HG03095 (cell line): Measurements from ENCODE around the gene RAB22A.

Source experiments
- ATAC-seq: cut with Tn5 transposase; IDR thresholded peaks from one replicate; pipeline ENCODE4 v1.9.1; 2021; ENCODE audit warnings: moderate library complexity; ENCODE audit not compliant: unreplicated experiment

The RAB22A gene

GRCh38 chr20:58382096-58382495 is 72.6 kb downstream of the RAB22A start:
- no peak for ATAC-seq

DNA sequence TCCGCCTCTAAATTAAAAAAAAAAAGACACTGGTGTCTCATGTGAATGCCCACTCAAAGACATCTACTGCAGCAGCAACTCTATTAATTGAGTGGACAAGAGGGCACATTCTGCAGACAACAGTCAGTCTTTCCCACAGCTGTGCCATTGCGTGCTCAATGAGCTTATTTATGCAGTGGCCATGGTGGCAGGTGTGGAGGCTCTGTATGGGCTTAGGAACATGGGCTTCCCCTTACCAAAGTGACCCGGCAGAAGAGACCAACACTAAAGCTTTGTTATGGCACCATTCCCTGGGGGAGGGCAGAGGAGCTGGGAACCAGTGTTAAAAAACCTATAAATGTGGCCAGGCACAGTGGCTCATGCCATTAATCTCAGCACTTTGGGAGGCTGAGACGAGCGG is 75.3 kb downstream of the RAB22A start:
- ATAC-seq: no peak

DNA sequence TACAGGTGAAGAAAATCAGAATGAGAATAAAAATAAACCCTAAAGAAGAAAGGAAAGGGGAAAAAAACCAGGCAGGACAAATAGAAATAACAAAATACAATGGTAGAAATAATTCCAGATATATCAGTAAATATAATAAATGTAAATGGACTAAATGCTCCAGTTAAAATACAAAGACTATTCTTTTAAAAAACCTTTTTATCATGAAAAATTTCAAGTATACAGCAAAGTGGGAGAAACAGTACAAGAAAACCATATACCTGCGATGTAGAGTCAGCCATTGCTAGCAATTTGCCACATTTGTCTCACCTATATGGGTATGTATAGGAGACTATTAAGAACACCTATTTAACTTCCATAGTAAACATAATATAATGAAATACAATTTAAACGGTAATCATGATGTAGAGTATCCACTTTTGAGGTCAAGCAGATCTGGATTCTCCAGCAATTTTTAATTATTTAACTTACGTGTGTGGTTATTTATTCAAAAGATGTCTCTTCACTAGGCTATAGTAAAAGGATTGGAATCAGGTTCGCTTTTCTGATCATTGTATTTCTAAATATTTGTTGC is 78.6 kb downstream of the RAB22A start:
- ATAC-seq: no peak

GRCh38 chr20:58388882-58389323 is 79.4 kb downstream of the RAB22A start, which contains the start of gene VAPB:
Gene VAPB (plus strand): TSS chr20:58389229. CDS start chr20:58389460, 231 bp downstream.
- ATAC-seq: peak; percentile 96

GRCh38 chr20:58389324-58389967 is 79.9 kb downstream of the RAB22A start:
- ATAC-seq: peak; percentile 21

DNA sequence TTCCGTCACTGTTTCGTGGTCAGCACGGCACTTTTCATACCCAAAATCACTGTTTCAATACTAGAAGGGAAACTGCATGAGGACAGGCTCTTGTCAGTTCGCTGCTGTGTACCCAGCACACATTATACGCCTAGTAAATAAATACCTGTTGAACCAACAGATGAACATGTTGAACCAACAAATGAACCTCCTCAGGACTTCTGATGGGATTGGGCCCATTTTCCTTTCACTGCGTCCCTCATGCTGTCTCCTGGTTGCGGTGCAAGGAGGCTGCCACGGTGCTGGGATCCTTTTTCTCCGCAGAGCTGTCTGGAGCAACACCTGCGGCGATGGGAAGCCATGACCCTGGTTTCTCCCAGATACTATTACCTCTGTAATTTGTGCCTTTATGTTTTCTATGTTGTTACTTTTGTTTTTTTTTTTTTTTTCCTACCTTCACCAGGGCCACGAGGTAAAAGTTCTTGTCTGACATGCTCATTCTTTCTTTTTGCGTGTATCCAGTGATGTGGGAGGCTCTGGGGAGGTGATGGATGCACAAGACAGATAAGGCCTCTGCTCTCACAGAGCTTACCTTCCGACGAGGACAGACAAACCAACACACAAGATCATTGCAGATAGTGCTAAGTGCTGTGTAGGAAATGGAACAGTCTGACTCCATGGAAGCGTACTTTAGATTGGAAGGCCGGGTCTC is 80.6 kb downstream of the RAB22A start:
- ATAC-seq: no peak

- ATAC-seq: no peak
Measured at GRCh38 chr20:58390659-58391035, 81.1 kb downstream of the RAB22A start.

- no peak for ATAC-seq
Measured at GRCh38 chr20:58392286-58392685, 82.8 kb downstream of the RAB22A start.

DNA sequence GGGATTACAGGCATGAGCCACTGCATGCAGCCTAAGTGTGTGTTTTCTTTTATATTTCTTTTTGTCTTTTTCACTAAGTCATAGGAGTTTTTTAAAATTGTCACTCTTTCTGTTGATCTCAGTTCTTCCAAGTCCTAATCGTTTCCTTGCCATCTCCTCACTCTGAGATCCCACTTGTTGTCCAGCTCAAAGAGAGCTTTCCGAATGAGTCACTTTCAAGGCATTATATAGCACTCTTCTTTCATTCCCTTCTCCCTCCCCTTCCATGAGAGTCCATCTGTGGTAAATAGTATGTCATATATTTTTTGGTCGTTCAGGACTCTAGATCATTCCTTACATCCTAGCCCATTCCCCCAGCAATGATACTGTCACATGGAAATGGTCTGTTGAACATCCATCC is 83.8 kb downstream of the RAB22A start:
- ATAC-seq: no peak

DNA sequence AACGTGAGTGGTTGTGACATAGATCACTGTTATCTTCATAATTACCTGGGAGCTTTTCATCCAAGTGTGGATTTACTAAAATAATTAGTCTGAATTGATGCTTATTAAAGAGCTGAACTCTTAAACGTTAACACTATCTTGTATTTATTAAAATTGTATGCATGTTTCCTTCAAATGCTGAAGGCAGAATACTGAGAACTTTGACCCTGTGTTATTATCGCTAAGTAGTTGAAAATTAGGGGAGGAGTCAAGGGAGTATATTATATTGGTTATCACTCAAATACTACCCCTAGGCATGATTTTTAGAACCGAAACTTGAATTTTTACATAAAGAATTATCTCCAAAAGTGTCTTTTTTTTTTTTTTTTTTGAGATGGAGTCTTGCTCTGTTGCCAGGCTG is 85.3 kb downstream of the RAB22A start:
- no peak for ATAC-seq

DNA sequence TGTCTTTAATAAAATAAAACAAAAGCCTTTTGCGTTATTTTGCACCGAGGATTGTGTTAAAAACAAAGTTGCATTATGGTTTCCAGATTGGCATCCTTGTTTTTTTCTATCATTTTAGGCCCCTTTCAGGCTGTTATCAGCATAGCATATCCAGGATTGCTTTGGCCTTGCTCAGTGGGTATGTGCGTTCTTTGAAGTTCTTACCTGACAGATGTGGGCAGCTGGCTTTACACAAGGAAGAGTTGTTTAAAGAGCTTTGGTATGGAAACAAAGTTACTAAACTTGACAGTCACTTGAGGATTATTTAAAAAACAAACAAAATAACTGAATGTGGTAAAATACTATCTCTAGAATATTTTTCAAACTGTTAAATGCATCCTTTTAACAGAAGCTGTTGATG is 86.1 kb downstream of the RAB22A start:
- no peak for ATAC-seq

- no peak for ATAC-seq
Measured at GRCh38 chr20:58397429-58397828, 87.9 kb downstream of the RAB22A start.

- no peak for ATAC-seq
Measured at GRCh38 chr20:58398254-58398653, 88.7 kb downstream of the RAB22A start.

- no peak for ATAC-seq
Measured at GRCh38 chr20:58399926-58400325, 90.4 kb downstream of the RAB22A start.

DNA sequence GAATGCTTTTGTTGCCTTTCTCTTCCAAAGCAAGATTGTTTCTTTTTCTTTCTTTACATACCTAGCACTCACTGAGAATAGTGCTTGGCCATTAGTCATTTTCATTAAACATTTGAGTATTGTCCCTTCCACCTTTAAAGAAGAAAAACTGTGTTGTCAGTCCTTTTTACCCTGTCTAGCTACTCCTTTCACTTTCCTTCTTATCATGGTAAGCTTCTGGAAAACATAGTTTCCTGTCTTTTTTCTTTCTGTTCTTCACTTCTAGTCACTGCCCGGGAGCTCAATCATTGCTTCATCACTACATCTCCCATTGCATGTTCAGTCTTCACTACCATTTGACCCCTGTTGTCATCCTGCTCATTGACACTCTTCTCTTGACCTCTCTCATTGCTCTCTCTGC is 91.6 kb downstream of the RAB22A start:
- ATAC-seq: no peak

- no peak for ATAC-seq
Measured at GRCh38 chr20:58402305-58402704, 92.8 kb downstream of the RAB22A start.

GRCh38 chr20:58402827-58403226 is 93.3 kb downstream of the RAB22A start:
- ATAC-seq: peak; percentile 84

GRCh38 chr20:58403272-58403671 is 93.8 kb downstream of the RAB22A start:
- peak; percentile 33 for ATAC-seq

- ATAC-seq: no peak
Measured at GRCh38 chr20:58405504-58406291, 96.2 kb downstream of the RAB22A start.

DNA sequence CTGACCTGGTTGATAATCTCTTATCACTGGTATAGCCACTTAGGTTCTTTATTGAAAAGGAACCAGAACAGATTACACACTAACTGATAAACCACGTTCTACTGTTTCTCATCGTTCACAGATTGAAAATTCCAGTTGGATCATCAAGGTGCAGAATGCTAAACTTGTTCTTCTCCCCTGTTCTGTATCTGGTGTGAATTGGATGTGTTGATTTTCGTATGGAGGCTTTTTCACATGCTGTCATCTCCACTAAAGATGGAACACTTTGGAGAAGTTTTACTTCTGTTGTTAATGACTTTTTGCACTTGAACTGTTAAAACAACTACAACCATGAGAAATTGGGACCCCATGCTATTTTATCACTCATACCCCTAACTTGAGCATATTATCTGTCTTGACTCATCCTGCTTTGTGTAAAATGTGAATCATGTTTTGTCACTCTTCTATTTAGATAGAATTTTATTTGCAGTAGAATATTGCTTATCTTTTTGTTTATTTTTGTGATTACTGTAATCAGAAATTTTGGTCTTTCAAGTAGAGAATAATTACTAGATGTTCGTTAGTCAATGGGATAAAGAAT is 97.0 kb downstream of the RAB22A start:
- no peak for ATAC-seq

DNA sequence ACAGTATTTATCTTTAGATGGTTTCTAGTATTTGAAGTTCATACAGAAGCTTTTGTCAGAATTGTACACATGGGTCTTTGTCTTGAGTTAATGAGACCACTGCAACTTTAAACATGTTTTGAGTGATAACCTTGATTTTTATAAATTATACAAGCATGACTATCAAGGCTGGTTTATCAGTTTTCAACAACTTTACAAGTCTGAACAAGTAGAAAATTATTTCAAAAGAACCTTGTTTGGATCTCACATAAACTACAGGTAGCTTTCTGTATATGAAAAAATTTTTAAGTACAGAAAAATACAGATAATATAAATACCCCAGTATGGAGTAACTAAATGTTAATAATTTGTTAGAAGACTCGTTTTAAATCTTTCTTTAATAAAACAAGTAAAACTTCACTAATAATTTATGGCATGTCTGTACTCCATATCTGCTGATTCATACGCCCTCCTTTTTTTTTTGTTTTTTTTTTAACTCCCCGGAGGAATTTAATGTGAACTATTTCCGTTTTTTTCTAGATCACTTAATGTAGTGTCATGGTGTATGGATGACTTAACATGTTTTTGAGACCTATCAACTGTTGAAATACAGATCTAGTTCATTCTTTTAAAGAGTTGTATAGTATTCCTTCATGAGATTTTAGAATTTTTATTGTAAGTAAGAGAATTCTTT is 97.8 kb downstream of the RAB22A start:
- no peak for ATAC-seq
